Osteocyte (in vitro differentiated cells): ENCODE results near the gene C12orf57. TPM values are rescaled to one million over a fixed set of nuclear protein-coding genes. Genes with fewer than 3 reads are reported as not detected.
"Not testable (repeated sequence)": the region's sequence is repeated elsewhere in the genome, so short reads cannot be mapped to it uniquely, and the experiment has no call there.

Source experiments
- DNase-seq: peaks from one replicate; pipeline ENCODE4 v3.0.0; 2021; ENCODE audit warnings: mixed read lengths; ENCODE audit not compliant: unreplicated experiment; ENCODE audit errors: extremely low spot score
- H3K27ac Mint-ChIP-seq: one replicate; pipeline ENCODE4 v1.8.0; 2021; ENCODE audit warnings: mild to moderate bottlenecking, mixed read lengths; ENCODE audit not compliant: unreplicated experiment
- H3K27me3 Mint-ChIP-seq: one replicate; pipeline ENCODE4 v1.8.0; 2021; ENCODE audit warnings: mixed read lengths; ENCODE audit not compliant: unreplicated experiment
- H3K36me3 Mint-ChIP-seq: one replicate; pipeline ENCODE4 v1.8.0; 2021; ENCODE audit warnings: mixed read lengths; ENCODE audit not compliant: unreplicated experiment
- H3K4me1 Mint-ChIP-seq: one replicate; pipeline ENCODE4 v1.8.0; 2021; ENCODE audit warnings: mixed read lengths; ENCODE audit not compliant: unreplicated experiment
- H3K4me3 Mint-ChIP-seq: one replicate; pipeline ENCODE4 v1.8.0; 2021; ENCODE audit warnings: mild to moderate bottlenecking, moderate library complexity, mixed read lengths; ENCODE audit not compliant: unreplicated experiment
- H3K9me3 Mint-ChIP-seq: one replicate; pipeline ENCODE4 v1.8.0; 2021; ENCODE audit warnings: mixed read lengths; ENCODE audit not compliant: unreplicated experiment
- CTCF ChIP-seq: fragments of 200-600 bp; sonication (generic); IDR thresholded peaks from 2 replicates; pipeline ENCODE4 v1.5.0; 2021; ENCODE audit warnings: antibody characterized with exemption, mild to moderate bottlenecking, moderate library complexity
- total RNA-seq: library from RNA; stranded (reverse); gene quantifications from 2 replicates; pipeline ENCODE4 v1.2.1, GENCODE V29; 2021

C12orf57 gene
- total RNA-seq, 1 donor from 2014 or later, result 309 TPM

- Mint-ChIP-seq H3K4me3 (no peak overlapping the region), H3K4me1 (no peaks in the 10 kb centered on the region), H3K27ac (no peak overlapping the region)
Observed at GRCh38 chr12:6902448-6902847, 41.4 kb upstream of the C12orf57 start.

GRCh38 chr12:6903722-6904121, 40.1 kb upstream of the C12orf57 start:
- no peak for DNase-seq
- Mint-ChIP-seq H3K4me3 (no peak overlapping the region), H3K27me3 (no peaks in the 10 kb centered on the region), H3K9me3 (no peaks in the 10 kb centered on the region), H3K27ac (no peak overlapping the region), H3K4me1 (no peaks in the 10 kb centered on the region), H3K36me3 (no peaks in the 10 kb centered on the region)
- no peak for TF ChIP-seq CTCF

More at GRCh38 chr12:6902448-6902847, 41.4 kb upstream of the C12orf57 start:
- Mint-ChIP-seq H3K9me3 (no peaks in the 10 kb centered on the region), H3K27me3 (no peaks in the 10 kb centered on the region), H3K36me3 (no peaks in the 10 kb centered on the region)
- TF ChIP-seq CTCF, result no peak
- no peak for DNase-seq

- H3K9me3 Mint-ChIP-seq, result no peaks in the 10 kb centered on the region
- no peaks in the 10 kb centered on the region for H3K27me3 Mint-ChIP-seq
- H3K4me1 Mint-ChIP-seq, result no peaks in the 10 kb centered on the region
- peak; percentile 98 for DNase-seq
- no peak within 1 kb of the TSS for H3K27ac Mint-ChIP-seq
- no peaks in the 10 kb centered on the region for H3K36me3 Mint-ChIP-seq
- TF ChIP-seq CTCF, result no peak
- H3K4me3 Mint-ChIP-seq, result no peak within 1 kb of the TSS
Observed at GRCh38 chr12:6904280-6905276, 39.2 kb upstream of the C12orf57 start, which contains the start of gene LRRC23. Gene LRRC23 (plus strand): TSS chr12:6904822. CDS start chr12:6905634, 812 bp downstream.

GRCh38 chr12:6905414-6906040, 38.3 kb upstream of the C12orf57 start:
- Mint-ChIP-seq H3K9me3 (no peaks in the 10 kb centered on the region), H3K36me3 (no peaks in the 10 kb centered on the region), H3K4me3 (no peak overlapping the region), H3K27me3 (no peaks in the 10 kb centered on the region), H3K4me1 (no peaks in the 10 kb centered on the region), H3K27ac (no peak overlapping the region)
- no peak for TF ChIP-seq CTCF
- DNase-seq, result no peak

GRCh38 chr12:6908141-6908540, 35.7 kb upstream of the C12orf57 start:
- H3K4me3 Mint-ChIP-seq, H3K4me1 Mint-ChIP-seq, H3K36me3 Mint-ChIP-seq, H3K9me3 Mint-ChIP-seq, H3K27ac Mint-ChIP-seq, DNase-seq, H3K27me3 Mint-ChIP-seq: not testable (repeated sequence)
